Activated T-helper 1 cell treated with anti-CD3 and anti-CD28 coated beads, Interleukin-2, amount 50 U/mL, for 16 hours (primary cell): ENCODE measurements around the gene CADM1.
"Not testable (repeated sequence)": the region's sequence is repeated elsewhere in the genome, so short reads cannot be mapped to it uniquely, and the experiment has no call there.

Experiments used
- DNase-seq, 2 donors: peaks; one replicate each; pipeline ENCODE4 v3.0.0-alpha.2; 2020; ENCODE audit warnings: low read depth in 1 of 2, low spot score in 1 of 2

CADM1 gene

GRCh38 chr11:115477410-115477809 lies 26.8 kb downstream of the CADM1 start:
- no peak for DNase-seq

DNA sequence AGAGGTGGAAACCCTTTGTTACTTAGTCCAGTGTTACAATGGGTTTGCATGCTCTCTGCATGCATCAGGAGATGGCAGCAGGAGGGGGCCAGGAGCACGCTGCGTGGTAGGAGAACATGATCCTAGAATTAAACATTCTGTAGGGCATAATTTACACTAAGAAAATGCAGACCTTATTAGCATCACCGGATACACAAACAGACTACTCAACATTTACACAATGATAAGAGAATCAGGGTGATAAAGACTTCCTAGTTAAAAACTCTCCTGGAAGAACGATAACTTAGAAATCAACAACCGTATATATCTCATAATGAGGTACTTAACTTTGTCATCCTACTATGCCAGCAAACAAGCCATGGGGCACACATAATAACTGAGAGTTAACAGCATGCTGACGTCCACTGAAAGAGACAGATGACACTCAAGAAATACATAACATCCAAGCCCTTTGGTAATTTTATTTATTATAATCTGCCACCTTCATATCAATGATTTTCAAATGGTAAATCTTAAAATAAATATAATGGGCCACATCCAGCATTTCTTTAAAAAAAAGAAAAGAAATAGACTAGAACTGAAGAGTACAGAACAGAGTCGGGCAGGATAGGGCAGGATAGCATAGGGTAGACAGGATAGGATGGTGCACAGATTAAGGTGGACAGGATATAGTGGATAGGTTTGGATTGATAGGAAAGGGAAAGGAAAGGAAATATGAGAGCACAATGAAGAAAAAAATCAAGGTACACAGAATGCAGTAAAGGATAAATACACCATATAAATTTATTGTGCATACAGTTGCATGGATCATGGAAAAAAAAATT lies 27.5 kb downstream of the CADM1 start:
- no peak for DNase-seq

DNA sequence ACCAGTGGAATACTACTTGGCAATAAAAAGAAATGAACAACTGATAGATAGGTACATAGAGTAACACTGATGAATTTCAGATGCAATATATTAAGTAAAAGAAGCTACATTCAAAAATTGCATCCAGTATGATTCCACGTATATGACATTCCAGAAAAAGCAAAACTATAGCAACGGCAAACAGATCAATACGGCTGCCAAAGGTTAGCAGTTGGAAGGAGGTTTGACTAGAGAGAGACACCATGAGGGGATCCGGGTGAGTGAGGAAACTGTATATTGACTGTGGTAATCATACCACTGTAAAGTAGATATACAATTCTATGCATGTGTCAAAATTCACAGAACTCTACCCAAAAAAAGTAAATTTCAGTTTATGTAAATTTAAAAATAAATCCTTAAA lies 28.7 kb downstream of the CADM1 start:
- DNase-seq = no peak

GRCh38 chr11:115474306-115474705 lies 29.9 kb downstream of the CADM1 start:
- DNase-seq = not testable (repeated sequence)

GRCh38 chr11:115473167-115473566 lies 31.0 kb downstream of the CADM1 start:
- DNase-seq = no peak

DNA sequence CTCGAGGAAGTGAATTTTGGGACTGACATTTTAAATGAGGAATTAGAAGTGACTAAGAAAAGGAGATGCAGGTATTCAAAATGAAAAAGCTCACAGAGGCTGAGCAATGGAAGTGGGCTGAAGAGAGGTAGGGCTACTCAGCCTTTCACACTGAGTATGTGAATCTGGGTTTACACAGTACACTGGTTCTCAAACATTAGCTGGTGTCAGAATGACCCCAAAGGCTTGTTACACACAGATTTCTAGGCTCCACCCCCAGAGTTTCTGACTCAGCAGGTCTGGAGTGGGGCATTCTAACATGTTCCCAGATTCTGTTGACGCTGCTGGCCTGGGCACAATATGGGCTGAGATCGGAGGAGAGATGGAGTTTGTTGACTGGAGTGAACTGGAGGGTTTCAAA lies 32.8 kb downstream of the CADM1 start:
- DNase-seq = no peak

DNA sequence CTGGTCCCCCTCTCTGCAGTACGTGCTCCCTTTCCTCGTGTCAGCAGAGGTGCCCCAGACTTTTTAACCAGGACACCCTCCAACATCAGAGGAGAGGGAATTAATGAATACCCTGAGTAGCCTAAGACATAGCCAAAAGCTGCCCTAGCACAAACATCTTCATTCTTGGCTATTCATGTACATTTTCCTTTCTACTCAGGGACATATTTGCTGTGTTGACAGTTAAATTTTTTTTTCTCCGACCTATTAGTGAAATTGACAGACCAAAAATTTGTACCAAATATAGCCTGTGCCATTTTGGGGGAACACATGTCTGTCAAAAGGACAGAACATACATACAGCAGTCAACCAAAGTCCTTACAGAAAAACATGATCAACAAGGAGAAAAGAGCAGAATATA lies 33.3 kb downstream of the CADM1 start:
- DNase-seq = no peak

DNA sequence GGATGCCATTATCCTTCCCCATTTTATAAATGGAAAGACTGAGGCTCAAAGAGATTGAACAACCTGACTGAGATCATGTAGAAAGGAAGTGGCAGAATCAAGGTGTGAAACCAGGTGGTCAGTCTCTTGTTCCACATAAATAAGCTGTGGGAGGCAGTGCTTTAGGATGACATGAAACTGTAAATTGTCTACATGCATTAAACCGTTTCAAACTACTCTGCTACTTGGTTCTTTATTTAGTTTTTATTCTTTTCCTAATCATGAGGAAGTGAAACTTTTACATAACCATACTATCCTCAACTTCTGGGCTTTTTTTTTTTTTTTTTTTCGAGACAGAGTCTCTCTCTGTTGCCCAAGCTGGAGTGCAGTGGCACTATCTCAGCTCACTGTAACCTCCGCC lies 34.9 kb downstream of the CADM1 start:
- no peak for DNase-seq

DNA sequence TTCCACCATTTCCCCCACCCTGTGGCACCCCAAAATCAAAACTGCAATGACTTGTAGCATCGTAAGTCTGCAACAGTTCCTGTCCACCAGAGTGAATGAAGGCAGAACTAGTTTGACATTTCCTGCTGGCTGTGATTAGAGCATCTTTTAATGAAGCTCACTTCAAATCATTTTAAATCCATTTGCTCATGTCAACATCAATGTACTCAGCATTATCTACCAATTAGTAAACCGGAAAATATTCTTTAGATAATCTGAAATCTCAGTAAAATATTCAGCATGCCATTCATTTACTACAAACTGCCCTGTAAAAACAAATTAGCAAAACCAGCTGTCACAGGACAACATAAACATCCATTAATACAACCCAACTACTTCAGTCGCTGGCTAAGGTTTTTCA lies 38.1 kb downstream of the CADM1 start:
- DNase-seq = no peak

GRCh38 chr11:115464269-115464668 lies 39.9 kb downstream of the CADM1 start:
- DNase-seq = no peak

DNA sequence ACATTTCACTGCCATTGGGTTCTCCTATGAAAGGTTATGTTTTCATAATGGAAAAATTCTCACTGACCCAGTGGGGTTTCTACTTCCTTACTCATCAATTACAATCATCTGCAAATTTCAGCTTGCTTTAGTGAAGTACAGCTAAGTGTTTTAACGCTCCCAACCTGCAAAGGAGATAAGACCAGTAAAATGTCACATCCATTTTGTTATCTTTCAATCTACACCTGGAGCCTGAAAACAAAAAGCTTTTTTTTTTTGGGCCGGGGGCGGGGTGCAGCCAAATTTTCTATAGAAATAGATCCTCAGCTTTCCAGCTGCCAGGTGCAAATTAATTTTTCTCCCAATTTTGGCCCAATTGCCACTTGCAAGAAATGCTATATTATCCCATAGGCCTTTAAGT lies 40.6 kb downstream of the CADM1 start:
- DNase-seq = no peak

DNA sequence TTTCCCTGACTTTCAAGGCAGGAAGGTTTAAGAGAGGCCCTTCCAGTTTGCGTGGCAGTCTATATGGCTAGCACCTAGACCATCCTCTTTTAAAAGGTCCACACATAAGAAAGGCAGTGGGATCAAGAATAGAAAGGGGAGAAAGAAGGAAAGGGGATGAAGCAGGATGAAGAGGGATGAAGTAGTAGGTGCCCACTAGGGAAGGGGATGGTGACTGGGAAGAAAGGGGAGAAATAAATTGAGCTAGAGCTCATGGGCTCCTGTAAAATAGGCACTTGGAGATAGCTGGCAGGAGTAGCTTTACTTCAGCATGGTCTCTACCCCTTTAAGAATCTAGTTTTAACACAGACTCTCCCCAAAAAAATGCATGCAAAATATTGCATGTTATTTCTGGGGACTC lies 41.5 kb downstream of the CADM1 start:
- no peak for DNase-seq

GRCh38 chr11:115462004-115462541 lies 42.1 kb downstream of the CADM1 start:
- DNase-seq = no peak

GRCh38 chr11:115460512-115460911 lies 43.7 kb downstream of the CADM1 start:
- DNase-seq = no peak

- DNase-seq = no peak
These were observed 44.7 kb downstream of the CADM1 start for GRCh38 chr11:115459563-115459962.

DNA sequence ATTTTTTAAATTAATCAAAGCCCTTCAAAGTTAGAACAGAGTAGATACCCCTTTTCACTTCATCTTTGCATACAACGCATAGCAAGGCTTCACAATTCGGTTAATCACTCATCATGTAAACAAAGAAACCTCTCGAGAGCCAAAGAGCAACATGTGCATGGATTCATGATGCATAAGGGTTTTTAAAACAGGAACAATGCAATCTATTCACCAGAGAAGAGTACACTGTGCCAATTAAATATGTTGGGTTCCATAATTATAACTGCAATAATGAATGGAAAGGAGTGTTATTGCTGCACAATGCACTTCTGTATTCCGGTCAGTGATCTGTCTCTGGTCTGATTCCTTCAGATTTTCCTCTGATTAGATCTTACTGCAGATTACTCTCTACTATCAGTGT lies 45.3 kb downstream of the CADM1 start:
- DNase-seq = no peak

- no peak for DNase-seq
These were observed 48.2 kb downstream of the CADM1 start for GRCh38 chr11:115456019-115456418.

DNA sequence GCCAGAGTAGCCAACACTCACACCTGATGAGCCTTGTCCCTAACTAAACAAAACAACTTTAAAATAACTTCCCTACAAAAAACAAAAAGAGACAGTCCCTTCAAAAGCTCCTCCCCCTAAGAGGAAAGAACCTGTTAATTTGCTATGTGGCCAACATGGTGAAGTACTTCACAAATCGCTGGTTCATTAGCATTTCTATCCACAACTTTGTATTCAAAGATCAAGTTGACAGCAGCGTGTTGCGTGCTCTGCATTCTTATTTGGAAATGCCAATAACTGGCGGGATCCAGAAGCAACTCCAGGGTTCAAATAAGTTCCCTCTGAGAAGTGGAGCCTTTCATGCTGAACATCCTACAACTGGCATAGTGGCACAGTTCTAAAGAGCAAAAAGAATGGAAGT lies 48.6 kb downstream of the CADM1 start:
- no peak for DNase-seq

DNA sequence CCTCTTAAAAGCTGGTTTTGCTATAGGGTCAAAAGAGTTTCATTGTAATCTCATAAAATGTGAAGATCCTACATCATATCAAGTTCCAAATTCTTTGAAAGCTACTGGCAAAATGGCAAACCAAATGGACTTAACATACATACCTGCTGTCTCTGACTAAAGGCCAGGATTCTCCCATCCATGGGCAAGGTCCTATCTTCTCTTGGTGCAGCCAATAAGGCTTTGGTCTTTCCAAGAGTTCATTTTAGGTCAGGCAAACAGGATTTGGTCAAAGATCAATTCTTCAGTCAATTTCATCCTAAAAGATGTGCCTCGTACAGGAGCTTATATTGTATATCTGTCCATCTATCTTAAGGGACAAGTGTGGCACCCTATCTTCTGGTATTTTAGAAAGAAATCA lies 49.7 kb downstream of the CADM1 start:
- DNase-seq = no peak

DNA sequence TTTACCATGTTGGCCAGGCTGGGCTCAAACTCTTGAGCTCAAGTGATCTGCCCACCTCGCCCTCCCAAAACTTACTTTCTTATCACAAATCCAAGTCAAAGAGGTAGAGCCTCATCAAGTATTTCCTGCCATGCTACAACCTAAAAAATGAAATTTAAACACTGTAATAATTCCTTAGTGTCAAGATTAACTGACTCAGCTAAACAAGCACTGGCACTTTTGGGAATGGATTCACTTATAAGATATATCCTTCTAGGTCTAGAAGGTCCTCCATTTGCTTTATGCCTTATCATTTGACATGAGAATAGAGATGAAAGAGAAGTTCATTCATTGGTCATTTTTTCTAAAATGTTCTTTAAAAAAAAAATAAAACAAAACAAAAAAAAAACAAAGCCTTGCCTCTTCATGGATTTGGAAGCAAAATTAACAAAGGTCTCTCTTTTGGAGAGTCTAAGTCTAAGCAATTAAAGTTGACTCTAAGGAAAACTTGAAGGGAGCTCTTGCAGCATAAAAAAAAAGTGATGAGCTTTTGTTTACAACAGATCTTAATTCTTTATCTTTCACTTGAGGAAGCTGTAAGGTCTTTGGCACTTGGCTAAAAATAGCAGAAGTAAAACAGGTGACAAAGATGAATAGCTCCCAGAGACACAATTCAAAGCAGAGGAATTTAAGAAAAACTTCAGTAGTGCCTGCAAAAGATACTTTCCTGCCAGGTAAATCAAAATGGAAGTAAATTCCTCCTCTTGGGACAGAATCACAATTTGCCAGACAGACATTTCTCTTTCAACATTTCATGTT lies 50.3 kb downstream of the CADM1 start:
- DNase-seq = no peak

DNA sequence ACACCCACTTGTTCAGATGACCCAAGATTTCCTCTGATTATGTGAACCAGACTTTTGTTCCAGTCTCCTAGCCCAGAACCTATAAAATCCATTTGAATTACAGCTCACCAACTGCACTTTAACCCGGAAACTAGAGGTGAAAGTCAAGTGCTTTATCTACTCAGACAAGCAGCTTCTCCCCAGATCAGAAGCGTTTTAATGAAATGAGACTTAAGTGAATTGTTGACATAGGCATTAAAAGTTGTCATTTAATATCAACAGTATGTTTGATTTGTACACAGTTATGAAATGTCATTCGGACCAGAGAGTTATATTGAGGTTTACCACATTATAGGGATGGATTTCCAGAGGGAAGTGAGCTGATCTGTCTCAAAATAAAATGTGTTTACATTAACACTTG lies 52.0 kb downstream of the CADM1 start:
- DNase-seq = no peak

- no peak for DNase-seq
These were observed 53.7 kb downstream of the CADM1 start for GRCh38 chr11:115450519-115450918.
